HepG2 (cell line): ENCODE data around the gene OR8B8. TPM values are rescaled to one million over a fixed set of nuclear protein-coding genes. Genes with fewer than 3 reads are reported as not detected.

Experiments
- ATAC-seq: fragments of 200-7000 bp; cut with Tn5 transposase; 3 replicates; pipeline ENCODE4 v1.9.1; 2020; ENCODE audit warnings: mild to moderate bottlenecking, moderate library complexity
- BruUV-seq: library from RNA; stranded (reverse); fragments of 400-500 nt; replicated peaks from 2 replicates; lab custom pipeline; 2021; lab: Mats Ljungman, UMichigan
- CTCF ChIA-PET: fragments of 300-600 bp; formaldehyde crosslinking; extraction: SDS; loops from one replicate; lab custom pipeline; 2021; ENCODE audit warnings: low total read pairs, inconsistent platforms, low intra/inter-chr PET ratio; lab: Yijun Ruan, JAX
- POLR2A ChIA-PET: fragments of 350-600 bp; sonication (Branson Sonifier 250); formaldehyde crosslinking; loops from one replicate; lab custom pipeline; 2020; ENCODE audit warnings: antibody characterized with exemption, inconsistent platforms; lab: Yijun Ruan, JAX
- DNase-seq: peaks from one replicate; pipeline ENCODE4 v3.0.0-alpha.2; 2015; ENCODE audit warnings: low spot score
- FAIRE-seq: peaks from 3 replicates; lab custom pipeline; 2011; peaks lifted over from hg19 to GRCh38; lab: Jason Lieb, UNC
- H2AFZ ChIP-seq: one replicate; pipeline ENCODE4 v1.6.1; 2011; ENCODE audit warnings: low read length, inconsistent platforms
- H3K27ac ChIP-seq: fragments of 300-600 bp; 3 replicates; pipeline ENCODE4 v1.8.0; 2011; ENCODE audit warnings: mixed run types, mild to moderate bottlenecking, mixed read lengths, low read length, inconsistent platforms; ENCODE audit not compliant: insufficient read depth; ENCODE audit errors: extremely low read length
- H3K27me3 ChIP-seq, 2 experiments: fragments of 200-600 bp in 1 of 2; 2 replicates in 1 of 2; 3 replicates in 1 of 2; pipeline versions ENCODE4 v1.6.0 to v1.8.0; 2011; ENCODE audit warnings: low read length in 2 of 2, mild to moderate bottlenecking in 2 of 2, moderate library complexity in 2 of 2, inconsistent platforms in 1 of 2; ENCODE audit not compliant: insufficient read depth in 2 of 2, control insufficient read depth in 1 of 2
- H3K36me3 ChIP-seq, 2 experiments: fragments of 200-600 bp in 1 of 2; replicated peaks in 1 of 2; 2 replicates in 1 of 2; 3 replicates in 1 of 2; pipeline versions ENCODE4 v1.5.1 to v1.8.0; 2011; ENCODE audit warnings: low read length in 2 of 2, inconsistent platforms in 1 of 2; ENCODE audit not compliant: insufficient read depth in 2 of 2, control insufficient read depth in 1 of 2
- H3K4me1 ChIP-seq: 2 replicates; pipeline ENCODE4 v1.5.1; 2012; ENCODE audit warnings: low read length, inconsistent platforms; ENCODE audit not compliant: insufficient read depth
- H3K4me2 ChIP-seq: 2 replicates; pipeline ENCODE4 v1.6.0; 2011; ENCODE audit warnings: low read depth, low read length, inconsistent platforms
- H3K4me3 ChIP-seq, 3 experiments: fragments of 200-600 bp in 1 of 3; sonication (generic), shearing (Covaris generic) in 1 of 3; replicated peaks in 1 of 3; 2 replicates each; pipeline ENCODE4 v1.5.1; 2011 to 2016; ENCODE audit warnings: low read length in 3 of 3, inconsistent platforms in 2 of 3, low read depth in 2 of 3, mild to moderate bottlenecking in 2 of 3, control low read depth in 1 of 3, mixed read lengths in 1 of 3; ENCODE audit not compliant: insufficient read depth in 1 of 3
- H3K79me2 ChIP-seq: one replicate; pipeline ENCODE4 v1.6.1; 2011; ENCODE audit warnings: low read length, inconsistent platforms; ENCODE audit not compliant: insufficient read depth
- H3K9ac ChIP-seq: 2 replicates; pipeline ENCODE4 v1.6.0; 2011; ENCODE audit warnings: mild to moderate bottlenecking, low read depth, low read length, inconsistent platforms; ENCODE audit not compliant: insufficient read depth
- H3K9me3 ChIP-seq: 2 replicates; pipeline ENCODE4 v1.5.1; 2012; ENCODE audit warnings: mild to moderate bottlenecking, low read length
- H4K20me1 ChIP-seq: 2 replicates; pipeline ENCODE4 v1.6.0; 2011; ENCODE audit warnings: inconsistent platforms, mild to moderate bottlenecking, low read length, moderate library complexity; ENCODE audit not compliant: insufficient read depth
- DBP ChIP-seq: sonication (generic); formaldehyde crosslinking; IDR thresholded peaks from 2 replicates; pipeline ENCODE4 v1.4.0; 2020; ENCODE audit warnings: missing genetic modification reagents; ENCODE audit errors: not compliant biosample characterization
- FOXP1 ChIP-seq, 2 experiments: fragments of 450-650 bp in 1 of 2; IDR thresholded peaks; 2 replicates each; pipeline ENCODE4 v1.6.1; 2017 to 2018; ENCODE audit warnings: antibody characterized with exemption in 1 of 2
- IRF1 ChIP-seq: sonication (generic); formaldehyde crosslinking; IDR thresholded peaks from 2 replicates; pipeline ENCODE4 v1.4.0; 2020; ENCODE audit warnings: low read depth, mild to moderate bottlenecking, missing genetic modification reagents
- PLRG1 ChIP-seq: fragments of 450-650 bp; conservative IDR thresholded peaks from 2 replicates; pipeline ENCODE4 v1.6.1; 2016
- SRF ChIP-seq: IDR thresholded peaks from 2 replicates; pipeline ENCODE4 v1.6.1; 2011; ENCODE audit warnings: mild to moderate bottlenecking, low read depth, low read length, moderate library complexity
- SRSF4 ChIP-seq: fragments of 200-400 bp; formaldehyde crosslinking; IDR thresholded peaks from one replicate; pipeline ENCODE4 v1.6.1; 2018; ENCODE audit warnings: mild to moderate bottlenecking, low read depth, low read length, moderate library complexity; ENCODE audit not compliant: poor library complexity, severe bottlenecking
- SSRP1 ChIP-seq: IDR thresholded peaks from 2 replicates; pipeline ENCODE4 v1.6.1; 2016; ENCODE audit warnings: control low read depth
- ZBTB39 ChIP-seq: sonication (generic); formaldehyde crosslinking; IDR thresholded peaks from 2 replicates; pipeline ENCODE4 v1.5.0; 2020; ENCODE audit warnings: missing genetic modification reagents
- ZBTB8A ChIP-seq: sonication (generic); formaldehyde crosslinking; IDR thresholded peaks from 2 replicates; pipeline ENCODE4 v1.4.0; 2020; ENCODE audit warnings: mild to moderate bottlenecking, low read depth, missing genetic modification reagents, borderline replicate concordance
- ZNF124 ChIP-seq: sonication (generic); formaldehyde crosslinking; IDR thresholded peaks from 2 replicates; pipeline ENCODE4 v1.4.0; 2020; ENCODE audit warnings: missing genetic modification reagents
- ZNF136 ChIP-seq: sonication (generic); formaldehyde crosslinking; IDR thresholded peaks from 2 replicates; pipeline ENCODE4 v1.8.1; 2022; ENCODE audit warnings: low read depth, mild to moderate bottlenecking, moderate library complexity, missing genetic modification reagents
- ZNF354B ChIP-seq: sonication (generic); formaldehyde crosslinking; IDR thresholded peaks from 2 replicates; pipeline ENCODE4 v1.8.0; 2022; ENCODE audit warnings: mild to moderate bottlenecking, missing genetic modification reagents
- ZNF432 ChIP-seq: sonication (generic); formaldehyde crosslinking; IDR thresholded peaks from 2 replicates; pipeline ENCODE4 v1.5.0; 2020; ENCODE audit warnings: missing genetic modification reagents, mild to moderate bottlenecking, borderline replicate concordance
- WGBS: methylation state at CpG from one replicate; pipeline ENCODE4 v1.1.6; 2017; ENCODE audit warnings: low lambda C conversion rate; 5-methylcytosine and 5-hydroxymethylcytosine counted together
- in situ Hi-C: cut with HindIII; loops from 2 replicates; pipeline ENCODE4 v1.10.0; 2017; ENCODE audit warnings: low pct_unique_long_range_greater_than_20kb; ENCODE audit not compliant: extremely low pct_ligation_motif_present
- intact Hi-C: fragments of 100-400 bp; cut with micrococcal nuclease; formaldehyde crosslinking; loops from one replicate; pipeline ENCODE4 v1.10.0; 2022; ENCODE audit not compliant: unreplicated experiment
- polyA plus RNA-seq, 8 experiments: library from polyadenylated mRNA; depleted of rRNA in 3 of 8; stranded (reverse) in 7 of 8; unstranded in 1 of 8; fragments of >200 nt; fragmentation: Illumina TruSeq in 4 of 8; extraction: Trizol in 4 of 8; gene quantifications; 2 replicates each; pipeline versions ENCODE4 v1.2.1 to v1.2.3, GENCODE V29; 2011 to 2016; ENCODE audit warnings: low read depth in 4 of 8, missing spikeins in 1 of 8, mixed read lengths in 1 of 8; ENCODE audit not compliant: insufficient read depth in 1 of 8
- total RNA-seq, 5 experiments: library from RNA; depleted of rRNA; stranded (reverse); fragments of >200 nt; fragmentation: Illumina TruSeq; extraction: Trizol; gene quantifications; 2 replicates each; pipeline ENCODE4 v1.2.3, GENCODE V29; 2016; ENCODE audit warnings: low read depth in 1 of 5
- TF ChIP-seq, protein P1 (sequence below), 2 experiments: sonication (generic) in 1 of 2; formaldehyde crosslinking in 1 of 2; IDR thresholded peaks; 2 replicates each; pipeline versions ENCODE4 v1.5.1 to v1.6.1; 2011 to 2020; ENCODE audit warnings: borderline replicate concordance in 1 of 2, low read depth in 1 of 2, low read length in 1 of 2, mild to moderate bottlenecking in 1 of 2, missing genetic modification reagents in 1 of 2, moderate library complexity in 1 of 2
- TF ChIP-seq, protein P2 (sequence below): sonication (generic); formaldehyde crosslinking; IDR thresholded peaks from 2 replicates; pipeline ENCODE4 v1.8.0; 2022; ENCODE audit warnings: mild to moderate bottlenecking, missing genetic modification reagents
- TF ChIP-seq, protein P3 (sequence below): sonication (generic); formaldehyde crosslinking; IDR thresholded peaks from 2 replicates; pipeline ENCODE4 v1.5.0; 2020; ENCODE audit warnings: missing genetic modification reagents

OR8B8 gene
- total and polyA plus RNA-seq, 2 of the 13 experiments (the other 11 are each of a cell fraction or from before 2014, with no cell fraction given): not detected

DNA sequence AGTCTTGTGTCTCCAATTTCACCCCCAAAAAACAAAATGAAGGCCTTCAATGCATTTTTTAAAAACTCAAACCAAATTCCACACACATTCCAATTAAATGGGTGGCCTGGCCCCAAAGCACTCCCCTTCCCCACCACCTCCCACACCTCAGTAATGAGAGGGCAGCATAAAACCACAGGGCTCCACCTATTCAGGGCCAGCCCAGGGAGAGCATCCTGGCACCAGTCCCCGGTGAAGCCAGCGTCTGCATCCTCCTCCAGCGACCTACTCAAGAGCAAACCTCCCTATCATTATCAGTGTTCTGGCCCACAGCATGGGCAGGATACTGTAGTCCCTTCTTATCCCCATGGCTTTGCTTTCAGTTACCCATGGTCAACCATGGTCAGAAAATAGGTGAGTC, 17.8 kb upstream of the OR8B8 start:
- no peaks in the 10 kb centered on the region for H3K4me1 ChIP-seq
- FAIRE-seq (no peak), ATAC-seq (no peak), DNase-seq (no peak)
- no peak overlapping the region for H3K4me2 ChIP-seq
- no peaks in the 10 kb centered on the region for H3K79me2 ChIP-seq
- no peaks in the 10 kb centered on the region for H4K20me1 ChIP-seq
- BruUV-seq: no TSS peak
- no peak overlapping the region for H3K9ac ChIP-seq
- H3K9me3 ChIP-seq: no peaks in the 10 kb centered on the region
- intact Hi-C loops: no loop called here
- POLR2A ChIA-PET: no interaction called here
- no peak overlapping the region for H3K4me3 ChIP-seq
- no peaks in the 10 kb centered on the region for H3K27me3 ChIP-seq
- H3K36me3 ChIP-seq: no peaks in the 10 kb centered on the region
- H3K27ac ChIP-seq: no peak overlapping the region
- no peak overlapping the region for H2AFZ ChIP-seq
- CTCF ChIA-PET: no interaction called here
- WGBS: no CpG with 5 or more reads among the region's 3 CpGs
- in situ Hi-C loops: no loop called here
- TF ChIP-seq IRF1 (no peak), ZBTB8A (CRISPR knock-in tag) (no peak), SSRP1 (no peak), ZBTB39 (CRISPR knock-in tag) (no peak), ZNF136 (CRISPR knock-in tag) (no peak), ZNF124 (no peak), PLRG1 (no peak), SRF (no peak), DBP (CRISPR knock-in tag) (no peak), ZNF432 (CRISPR knock-in tag) (no peak), SRSF4 (no peak), ZNF354B (CRISPR knock-in tag) (no peak), FOXP1 (IDR thresholded peaks at IDR 0.05) (no peak), FOXP1 (CRISPR knock-in tag; IDR thresholded peaks at IDR 0.05) (no peak)
- TF ChIP-seq, protein P1, sequence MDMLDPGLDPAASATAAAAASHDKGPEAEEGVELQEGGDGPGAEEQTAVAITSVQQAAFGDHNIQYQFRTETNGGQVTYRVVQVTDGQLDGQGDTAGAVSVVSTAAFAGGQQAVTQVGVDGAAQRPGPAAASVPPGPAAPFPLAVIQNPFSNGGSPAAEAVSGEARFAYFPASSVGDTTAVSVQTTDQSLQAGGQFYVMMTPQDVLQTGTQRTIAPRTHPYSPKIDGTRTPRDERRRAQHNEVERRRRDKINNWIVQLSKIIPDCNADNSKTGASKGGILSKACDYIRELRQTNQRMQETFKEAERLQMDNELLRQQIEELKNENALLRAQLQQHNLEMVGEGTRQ (IDR thresholded peaks at IDR 0.05; ENCODE audit: low read depth, low read length): no peak
- TF ChIP-seq, protein P1 (CRISPR knock-in tag; IDR thresholded peaks at IDR 0.05; ENCODE audit: borderline replicate concordance): no peak
- TF ChIP-seq, protein P2, sequence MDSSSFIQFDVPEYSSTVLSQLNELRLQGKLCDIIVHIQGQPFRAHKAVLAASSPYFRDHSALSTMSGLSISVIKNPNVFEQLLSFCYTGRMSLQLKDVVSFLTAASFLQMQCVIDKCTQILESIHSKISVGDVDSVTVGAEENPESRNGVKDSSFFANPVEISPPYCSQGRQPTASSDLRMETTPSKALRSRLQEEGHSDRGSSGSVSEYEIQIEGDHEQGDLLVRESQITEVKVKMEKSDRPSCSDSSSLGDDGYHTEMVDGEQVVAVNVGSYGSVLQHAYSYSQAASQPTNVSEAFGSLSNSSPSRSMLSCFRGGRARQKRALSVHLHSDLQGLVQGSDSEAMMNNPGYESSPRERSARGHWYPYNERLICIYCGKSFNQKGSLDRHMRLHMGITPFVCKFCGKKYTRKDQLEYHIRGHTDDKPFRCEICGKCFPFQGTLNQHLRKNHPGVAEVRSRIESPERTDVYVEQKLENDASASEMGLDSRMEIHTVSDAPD (CRISPR knock-in tag): no peak
- TF ChIP-seq, protein P3, sequence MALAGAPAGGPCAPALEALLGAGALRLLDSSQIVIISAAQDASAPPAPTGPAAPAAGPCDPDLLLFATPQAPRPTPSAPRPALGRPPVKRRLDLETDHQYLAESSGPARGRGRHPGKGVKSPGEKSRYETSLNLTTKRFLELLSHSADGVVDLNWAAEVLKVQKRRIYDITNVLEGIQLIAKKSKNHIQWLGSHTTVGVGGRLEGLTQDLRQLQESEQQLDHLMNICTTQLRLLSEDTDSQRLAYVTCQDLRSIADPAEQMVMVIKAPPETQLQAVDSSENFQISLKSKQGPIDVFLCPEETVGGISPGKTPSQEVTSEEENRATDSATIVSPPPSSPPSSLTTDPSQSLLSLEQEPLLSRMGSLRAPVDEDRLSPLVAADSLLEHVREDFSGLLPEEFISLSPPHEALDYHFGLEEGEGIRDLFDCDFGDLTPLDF: no peak
